ENCODE data around the gene AHNAK.
A peak's percentile ranks its signal among the peaks of the same experiment; 100 is the strongest.
"Not testable (repeated sequence)": the region's sequence is repeated elsewhere in the genome, so short reads cannot be mapped to it uniquely, and the experiment has no call there.

Gene AHNAK

GRCh38 chr11:62458212-62459002, 88.2 kb downstream of the AHNAK start:
- DNase-seq: no peak

GRCh38 chr11:62457478-62457877, 89.1 kb downstream of the AHNAK start:
- no peak for DNase-seq

- no peak for DNase-seq
These were observed 90.0 kb downstream of the AHNAK start for GRCh38 chr11:62456630-62457029.

- DNase-seq: no peak
These were observed 93.7 kb downstream of the AHNAK start for GRCh38 chr11:62452839-62453468.

- no peak for DNase-seq
These were observed 94.3 kb downstream of the AHNAK start for GRCh38 chr11:62452261-62452660.

- no peak for DNase-seq
These were observed 95.4 kb downstream of the AHNAK start for GRCh38 chr11:62451241-62451621.

- no peak for DNase-seq
These were observed 95.9 kb downstream of the AHNAK start for GRCh38 chr11:62450543-62451240.

GRCh38 chr11:62449912-62450311, 96.7 kb downstream of the AHNAK start:
- not testable (repeated sequence) for DNase-seq

GRCh38 chr11:62449451-62449851, 97.2 kb downstream of the AHNAK start:
- DNase-seq: peak; percentile 68

GRCh38 chr11:62446091-62446490, 100.5 kb downstream of the AHNAK start:
- no peak for DNase-seq

- DNase-seq: no peak
These were observed 101.3 kb downstream of the AHNAK start for GRCh38 chr11:62445314-62445740.

GRCh38 chr11:62444835-62445234, 101.8 kb downstream of the AHNAK start:
- DNase-seq: no peak

GRCh38 chr11:62444236-62444833, 102.3 kb downstream of the AHNAK start:
- no peak for DNase-seq

GRCh38 chr11:62443390-62444235, 103.0 kb downstream of the AHNAK start:
- no peak for DNase-seq

GRCh38 chr11:62439785-62440602, 106.6 kb downstream of the AHNAK start:
- DNase-seq: no peak

- DNase-seq: no peak
These were observed 108.0 kb downstream of the AHNAK start for GRCh38 chr11:62438641-62439040.

GRCh38 chr11:62437616-62438015, 109.0 kb downstream of the AHNAK start:
- DNase-seq: no peak

- no peak for DNase-seq
These were observed 110.6 kb downstream of the AHNAK start for GRCh38 chr11:62435846-62436660.

- no peak for DNase-seq
These were observed 112.7 kb downstream of the AHNAK start for GRCh38 chr11:62433904-62434276.

GRCh38 chr11:62433141-62433903, 113.3 kb downstream of the AHNAK start:
- DNase-seq: no peak

Data from NCI-H774 (cell line).